ENCODE results near the gene DPP10.

- no peak for TF ChIP-seq CTCF (IDR thresholded peaks at IDR 0.05)
- no peak for TF ChIP-seq ZFX (IDR thresholded peaks at IDR 0.05; ENCODE audit: borderline replicate concordance)
These were observed 245.8 kb downstream of the DPP10 start for GRCh38 chr2:114688241-114688640.

Data from 22Rv1 (cell line).